Fibroblast of lung (primary cell): ENCODE data around the gene RYR2.

Experiments used
- EZH2 ChIP-seq: IDR thresholded peaks from 2 replicates; pipeline ENCODE4 v1.5.1; 2012; ENCODE audit warnings: low read length, control low read depth, mild to moderate bottlenecking; ENCODE audit errors: missing control alignments
- TF ChIP-seq, protein P1 (sequence below), 2 donors: IDR thresholded peaks in 1 of 2; conservative IDR thresholded peaks in 1 of 2; 1 replicate in 1 of 2; 2 replicates in 1 of 2; pipeline ENCODE4 v1.5.1; 2011 to 2012; ENCODE audit warnings: low read length in 2 of 2, control low read depth in 1 of 2, inconsistent platforms in 1 of 2, low read depth in 1 of 2, mild to moderate bottlenecking in 1 of 2

- no peak for TF ChIP-seq EZH2
- TF ChIP-seq, protein P1, sequence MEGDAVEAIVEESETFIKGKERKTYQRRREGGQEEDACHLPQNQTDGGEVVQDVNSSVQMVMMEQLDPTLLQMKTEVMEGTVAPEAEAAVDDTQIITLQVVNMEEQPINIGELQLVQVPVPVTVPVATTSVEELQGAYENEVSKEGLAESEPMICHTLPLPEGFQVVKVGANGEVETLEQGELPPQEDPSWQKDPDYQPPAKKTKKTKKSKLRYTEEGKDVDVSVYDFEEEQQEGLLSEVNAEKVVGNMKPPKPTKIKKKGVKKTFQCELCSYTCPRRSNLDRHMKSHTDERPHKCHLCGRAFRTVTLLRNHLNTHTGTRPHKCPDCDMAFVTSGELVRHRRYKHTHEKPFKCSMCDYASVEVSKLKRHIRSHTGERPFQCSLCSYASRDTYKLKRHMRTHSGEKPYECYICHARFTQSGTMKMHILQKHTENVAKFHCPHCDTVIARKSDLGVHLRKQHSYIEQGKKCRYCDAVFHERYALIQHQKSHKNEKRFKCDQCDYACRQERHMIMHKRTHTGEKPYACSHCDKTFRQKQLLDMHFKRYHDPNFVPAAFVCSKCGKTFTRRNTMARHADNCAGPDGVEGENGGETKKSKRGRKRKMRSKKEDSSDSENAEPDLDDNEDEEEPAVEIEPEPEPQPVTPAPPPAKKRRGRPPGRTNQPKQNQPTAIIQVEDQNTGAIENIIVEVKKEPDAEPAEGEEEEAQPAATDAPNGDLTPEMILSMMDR (conservative IDR thresholded peaks at IDR 0.05 in 1 of 2, IDR thresholded peaks at IDR 0.05 in 1 of 2; ENCODE audit: low read depth in 1 of 2, low read length in 2 of 2): no peak
Observed at GRCh38 chr1:237318748-237319147, 276.8 kb downstream of the RYR2 start.
